Keratinocyte (primary cell): ENCODE measurements around the gene CWF19L2.

Source experiments
- EZH2 ChIP-seq: IDR thresholded peaks from one replicate; pipeline ENCODE4 v1.6.1; 2012; ENCODE audit warnings: inconsistent platforms, mild to moderate bottlenecking, low read length, moderate library complexity
- TF ChIP-seq, protein P1 (sequence below), 3 experiments: IDR thresholded peaks in 1 of 3; conservative IDR thresholded peaks in 1 of 3; optimal IDR thresholded peaks in 1 of 3; 2 replicates in 2 of 3; 3 replicates in 1 of 3; pipeline versions ENCODE3 to v1.5.1; 2011; ENCODE audit warnings: low read length in 3 of 3, mild to moderate bottlenecking in 3 of 3, moderate library complexity in 2 of 3, control low read depth in 1 of 3, inconsistent platforms in 1 of 3; ENCODE audit not compliant: insufficient read depth in 2 of 3; ENCODE audit errors: extremely low read depth in 1 of 3

GRCh38 chr11:107316426-107316825, 141.2 kb downstream of the CWF19L2 start:
- TF ChIP-seq, protein P1, sequence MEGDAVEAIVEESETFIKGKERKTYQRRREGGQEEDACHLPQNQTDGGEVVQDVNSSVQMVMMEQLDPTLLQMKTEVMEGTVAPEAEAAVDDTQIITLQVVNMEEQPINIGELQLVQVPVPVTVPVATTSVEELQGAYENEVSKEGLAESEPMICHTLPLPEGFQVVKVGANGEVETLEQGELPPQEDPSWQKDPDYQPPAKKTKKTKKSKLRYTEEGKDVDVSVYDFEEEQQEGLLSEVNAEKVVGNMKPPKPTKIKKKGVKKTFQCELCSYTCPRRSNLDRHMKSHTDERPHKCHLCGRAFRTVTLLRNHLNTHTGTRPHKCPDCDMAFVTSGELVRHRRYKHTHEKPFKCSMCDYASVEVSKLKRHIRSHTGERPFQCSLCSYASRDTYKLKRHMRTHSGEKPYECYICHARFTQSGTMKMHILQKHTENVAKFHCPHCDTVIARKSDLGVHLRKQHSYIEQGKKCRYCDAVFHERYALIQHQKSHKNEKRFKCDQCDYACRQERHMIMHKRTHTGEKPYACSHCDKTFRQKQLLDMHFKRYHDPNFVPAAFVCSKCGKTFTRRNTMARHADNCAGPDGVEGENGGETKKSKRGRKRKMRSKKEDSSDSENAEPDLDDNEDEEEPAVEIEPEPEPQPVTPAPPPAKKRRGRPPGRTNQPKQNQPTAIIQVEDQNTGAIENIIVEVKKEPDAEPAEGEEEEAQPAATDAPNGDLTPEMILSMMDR (optimal IDR thresholded peaks at IDR 0.05 in 1 of 3, IDR thresholded peaks at IDR 0.05 in 1 of 3, conservative IDR thresholded peaks at IDR 0.05 in 1 of 3; ENCODE audit: extremely low read depth in 1 of 3, insufficient read depth in 2 of 3, low read length in 3 of 3): no peak
- no peak for TF ChIP-seq EZH2
